ENCODE results near the gene GREB1L.
"Not testable (repeated sequence)": the region's sequence is repeated elsewhere in the genome, so short reads cannot be mapped to it uniquely, and the experiment has no call there.

The GREB1L gene

GRCh38 chr18:21309248-21309647 lies 67.2 kb downstream of the GREB1L start:
- DNase-seq = no peak

- DNase-seq = not testable (repeated sequence)
These were observed 69.9 kb downstream of the GREB1L start for GRCh38 chr18:21311980-21312379.

GRCh38 chr18:21313576-21313975 lies 71.5 kb downstream of the GREB1L start:
- DNase-seq = no peak

- no peak for DNase-seq
These were observed 72.7 kb downstream of the GREB1L start for GRCh38 chr18:21314724-21315123.

- not testable (repeated sequence) for DNase-seq
These were observed 73.1 kb downstream of the GREB1L start for GRCh38 chr18:21315126-21315525.

GRCh38 chr18:21315741-21316197 lies 73.7 kb downstream of the GREB1L start:
- DNase-seq = no peak

- no peak for DNase-seq
These were observed 74.3 kb downstream of the GREB1L start for GRCh38 chr18:21316296-21316695.

- DNase-seq = no peak
These were observed 79.7 kb downstream of the GREB1L start for GRCh38 chr18:21321711-21322110.

GRCh38 chr18:21327101-21327500 lies 85.1 kb downstream of the GREB1L start:
- DNase-seq = no peak

- no peak for DNase-seq
These were observed 88.2 kb downstream of the GREB1L start for GRCh38 chr18:21330122-21330701.

GRCh38 chr18:21331065-21331464 lies 89.0 kb downstream of the GREB1L start:
- DNase-seq = no peak

- DNase-seq = no peak
These were observed 94.0 kb downstream of the GREB1L start for GRCh38 chr18:21335927-21336488.

GRCh38 chr18:21336846-21337245 lies 94.8 kb downstream of the GREB1L start:
- DNase-seq = no peak

GRCh38 chr18:21341141-21341540 lies 99.1 kb downstream of the GREB1L start:
- DNase-seq = no peak

GRCh38 chr18:21342372-21342771 lies 100.3 kb downstream of the GREB1L start:
- DNase-seq = no peak

- DNase-seq = no peak
These were observed 102.8 kb downstream of the GREB1L start for GRCh38 chr18:21344860-21345259.

GRCh38 chr18:21345840-21346239 lies 103.8 kb downstream of the GREB1L start:
- no peak for DNase-seq

- no peak for DNase-seq
These were observed 117.7 kb downstream of the GREB1L start for GRCh38 chr18:21359746-21360145.

- no peak for DNase-seq
These were observed 119.4 kb downstream of the GREB1L start for GRCh38 chr18:21361307-21361880.

- no peak for DNase-seq
These were observed 120.8 kb downstream of the GREB1L start for GRCh38 chr18:21362831-21363230.

GRCh38 chr18:21363348-21363747 lies 121.3 kb downstream of the GREB1L start:
- no peak for DNase-seq

- DNase-seq = no peak
These were observed 122.4 kb downstream of the GREB1L start for GRCh38 chr18:21364471-21364870.

- DNase-seq = no peak
These were observed 124.9 kb downstream of the GREB1L start for GRCh38 chr18:21366896-21367295.

- DNase-seq = no peak
These were observed 127.1 kb downstream of the GREB1L start for GRCh38 chr18:21369146-21369545.

GRCh38 chr18:21369597-21369996 lies 127.6 kb downstream of the GREB1L start:
- DNase-seq = not testable (repeated sequence)
